HG03025 (cell line): Measurements from ENCODE around the gene SZRD1.

ENCODE experiments used
- ATAC-seq: cut with Tn5 transposase; IDR thresholded peaks from one replicate; pipeline ENCODE4 v1.9.1; 2021; ENCODE audit warnings: mild to moderate bottlenecking, moderate library complexity; ENCODE audit not compliant: unreplicated experiment, low FRiP score

The SZRD1 gene

GRCh38 chr1:16436946-16437474 lies 70.0 kb downstream of the SZRD1 start, which contains the start of gene SPATA21:
Gene SPATA21 (minus strand): TSS chr1:16437424. CDS start chr1:16431371, 6,053 bp downstream.
- ATAC-seq = no peak

GRCh38 chr1:16438516-16438915 lies 71.5 kb downstream of the SZRD1 start:
- ATAC-seq = no peak

GRCh38 chr1:16438924-16439323 lies 71.9 kb downstream of the SZRD1 start:
- no peak for ATAC-seq

- ATAC-seq = no peak
Measured at GRCh38 chr1:16440131-16440469, 73.1 kb downstream of the SZRD1 start.

GRCh38 chr1:16440470-16441281 lies 73.6 kb downstream of the SZRD1 start, which contains the start of gene NECAP2:
Gene NECAP2 (plus strand): TSS chr1:16440724. CDS start chr1:16440762, 38 bp downstream.
- ATAC-seq = peak; percentile 66

DNA sequence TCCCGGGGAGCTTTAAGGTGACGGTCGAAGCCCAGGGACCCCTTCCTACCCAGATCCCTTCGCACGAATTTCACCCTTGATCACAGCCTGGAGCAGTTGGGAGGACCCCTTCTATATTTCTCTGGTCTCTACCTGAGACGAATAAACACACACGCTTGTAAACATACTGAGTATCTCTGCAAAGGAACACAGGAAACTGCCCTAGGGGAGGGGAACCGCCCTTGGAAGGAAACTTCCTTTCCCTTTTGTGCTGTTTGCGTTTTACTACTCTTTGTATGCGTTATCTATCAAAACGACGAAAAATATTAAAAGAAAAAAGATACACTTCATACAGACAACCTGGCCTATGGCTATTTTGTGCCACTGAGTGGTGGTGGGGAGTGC lies 74.2 kb downstream of the SZRD1 start:
- peak; percentile 18 for ATAC-seq

- ATAC-seq = no peak
Measured at GRCh38 chr1:16442265-16442664, 75.2 kb downstream of the SZRD1 start.

- ATAC-seq = no peak
Measured at GRCh38 chr1:16442941-16443340, 75.9 kb downstream of the SZRD1 start.

DNA sequence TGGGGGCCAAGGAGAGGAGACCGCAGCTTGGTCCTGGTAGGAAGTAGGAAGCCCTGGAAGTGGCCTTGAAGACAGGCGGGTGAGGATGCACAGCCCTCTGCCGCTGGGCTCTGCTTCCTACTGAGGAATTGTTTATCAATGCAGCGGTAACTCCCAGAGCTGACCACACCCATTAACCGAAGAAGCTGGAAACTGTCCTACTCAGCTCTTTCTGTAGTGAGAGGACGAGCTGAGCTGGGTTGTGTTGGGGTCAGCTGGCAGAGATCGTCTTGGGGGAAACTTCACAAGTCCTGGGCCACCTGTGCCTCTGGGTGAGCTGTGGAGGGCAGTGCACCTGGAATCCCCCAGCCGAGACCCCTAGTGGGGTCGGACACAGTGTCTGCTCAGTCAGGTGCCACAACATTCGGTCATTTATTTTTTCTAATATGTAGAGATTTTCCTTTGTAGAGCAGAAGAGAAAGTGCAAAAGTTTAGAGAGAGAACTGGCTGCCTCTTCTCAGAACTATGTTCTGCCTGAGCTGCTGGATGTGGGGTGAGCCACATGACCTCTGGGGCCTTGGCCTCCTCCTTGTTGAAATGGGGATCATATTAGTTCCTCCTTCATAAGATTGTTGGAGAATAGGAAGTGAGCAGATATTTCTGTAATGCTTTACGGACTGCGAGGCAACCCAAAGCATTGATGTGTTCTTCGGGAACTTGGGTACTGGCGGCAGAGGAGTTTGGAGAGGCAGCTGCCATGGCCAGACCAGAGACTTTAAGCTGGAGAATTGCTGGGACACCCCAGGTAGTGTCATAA lies 77.1 kb downstream of the SZRD1 start:
- ATAC-seq = no peak

DNA sequence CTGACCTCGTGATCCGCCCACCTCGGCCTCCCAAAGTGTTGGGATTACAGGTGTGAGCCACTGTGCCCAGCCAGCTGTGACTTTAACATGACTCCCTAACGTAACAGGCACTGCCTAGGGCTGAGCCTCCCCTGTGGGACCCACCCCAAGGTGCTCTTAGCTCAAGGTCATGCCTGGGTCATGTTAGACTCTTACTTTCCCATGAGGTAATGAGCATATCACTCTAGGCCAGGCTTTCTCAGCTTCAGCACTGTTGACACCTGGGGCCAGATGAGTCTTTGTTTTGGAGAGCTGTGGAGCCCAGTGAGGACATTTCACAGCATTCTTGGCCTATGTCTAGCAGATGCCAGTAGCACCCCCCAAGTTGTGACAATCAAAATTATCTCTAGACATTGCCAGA lies 78.0 kb downstream of the SZRD1 start:
- no peak for ATAC-seq

DNA sequence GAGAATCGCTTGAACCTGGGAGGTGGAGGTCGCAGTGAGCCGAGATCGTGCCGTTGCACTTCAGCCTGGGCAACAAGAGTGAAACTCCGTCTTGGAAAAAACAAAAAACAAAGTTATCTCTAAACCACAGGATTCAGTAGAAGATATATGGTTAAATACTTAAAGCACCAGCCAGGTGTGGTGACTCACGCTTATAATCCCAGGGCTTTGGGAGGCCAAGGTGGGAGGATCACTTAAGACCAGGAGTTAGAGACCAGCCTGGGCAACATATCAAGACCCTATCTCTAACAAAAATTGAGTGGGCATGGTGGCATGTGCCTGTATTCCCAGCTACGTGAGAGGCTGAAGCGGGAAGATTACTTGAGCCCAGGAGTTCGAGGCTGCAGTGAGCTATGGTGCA lies 79.1 kb downstream of the SZRD1 start:
- ATAC-seq = no peak

DNA sequence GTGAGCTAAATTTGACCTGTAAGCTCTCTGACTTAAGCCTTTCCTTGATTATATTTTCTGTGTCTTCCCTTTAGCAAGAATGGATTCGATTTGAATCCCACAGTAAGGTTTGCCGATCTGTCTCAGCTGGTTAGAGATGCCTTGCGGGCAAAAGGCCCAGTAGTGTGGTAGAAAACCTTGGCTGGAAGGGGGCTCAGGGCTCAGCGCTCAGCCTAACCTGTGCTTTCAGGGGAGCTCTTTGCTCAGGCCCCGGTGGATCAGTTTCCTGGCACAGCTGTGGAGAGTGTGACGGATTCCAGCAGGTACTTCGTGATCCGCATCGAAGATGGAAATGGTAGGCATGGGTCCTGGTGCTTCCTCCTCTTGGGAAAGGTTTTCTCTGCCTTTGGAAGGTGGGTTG lies 80.6 kb downstream of the SZRD1 start:
- no peak for ATAC-seq
